Pons (tissue), 1 donor: ENCODE data around the gene PRTN3.
"Not testable (repeated sequence)": the region's sequence is repeated elsewhere in the genome, so short reads cannot be mapped to it uniquely, and the experiment has no call there.

Experiments
- DNase-seq: peaks from one replicate; pipeline ENCODE4 v3.0.0-alpha.2; 2016; ENCODE audit warnings: low spot score

The PRTN3 gene

GRCh38 chr19:866769-867300, 26.0 kb downstream of the PRTN3 start:
- DNase-seq, result no peak

GRCh38 chr19:867301-867793, 26.5 kb downstream of the PRTN3 start:
- DNase-seq, result no peak

GRCh38 chr19:867855-868457, 27.2 kb downstream of the PRTN3 start:
- DNase-seq, result no peak

GRCh38 chr19:868458-869244, 27.9 kb downstream of the PRTN3 start:
- DNase-seq, result no peak

- DNase-seq, result no peak
These were observed 28.7 kb downstream of the PRTN3 start for GRCh38 chr19:869245-870177.

- no peak for DNase-seq
These were observed 29.5 kb downstream of the PRTN3 start for GRCh38 chr19:870314-870713.

GRCh38 chr19:870963-871401, 30.2 kb downstream of the PRTN3 start:
- DNase-seq, result no peak

- DNase-seq, result no peak
These were observed 30.9 kb downstream of the PRTN3 start for GRCh38 chr19:871446-872265.

- no peak for DNase-seq
These were observed 31.6 kb downstream of the PRTN3 start for GRCh38 chr19:872266-872951.

GRCh38 chr19:873084-873483, 32.3 kb downstream of the PRTN3 start:
- DNase-seq, result no peak

GRCh38 chr19:873561-874041, 32.8 kb downstream of the PRTN3 start:
- DNase-seq, result no peak

- DNase-seq, result no peak
These were observed 34.6 kb downstream of the PRTN3 start for GRCh38 chr19:875265-875879.

- no peak for DNase-seq
These were observed 35.3 kb downstream of the PRTN3 start for GRCh38 chr19:876089-876488.

GRCh38 chr19:876780-877314, 36.0 kb downstream of the PRTN3 start:
- DNase-seq, result no peak

GRCh38 chr19:877992-878660, 37.3 kb downstream of the PRTN3 start:
- not testable (repeated sequence) for DNase-seq

- DNase-seq, result not testable (repeated sequence)
These were observed 38.2 kb downstream of the PRTN3 start for GRCh38 chr19:878751-879561.

GRCh38 chr19:879711-880438, 39.1 kb downstream of the PRTN3 start:
- no peak for DNase-seq
